Measurements from ENCODE around the gene ZBED6.
A peak's percentile ranks its signal among the peaks of the same experiment; 100 is the strongest.
"Not testable (repeated sequence)": the region's sequence is repeated elsewhere in the genome, so short reads cannot be mapped to it uniquely, and the experiment has no call there.

ZBED6 gene

GRCh38 chr1:203781962-203782361 lies 13.5 kb upstream of the ZBED6 start:
- H3K4me3 ChIP-seq (ENCODE audit: low read depth, low read length): no peak overlapping the region
- no peak for TF ChIP-seq CTCF (IDR thresholded peaks at IDR 0.05; ENCODE audit: low read depth, low read length, missing control alignments)
- no peak for DNase-seq (ENCODE audit: low read depth)

- no peak for TF ChIP-seq CTCF (IDR thresholded peaks at IDR 0.05; ENCODE audit: low read depth, low read length, missing control alignments)
- no peak for DNase-seq (ENCODE audit: low read depth)
- H3K4me3 ChIP-seq (ENCODE audit: low read depth, low read length): no peak overlapping the region
Measured at GRCh38 chr1:203789966-203790365, 5.5 kb upstream of the ZBED6 start.

- no peak for TF ChIP-seq CTCF (IDR thresholded peaks at IDR 0.05; ENCODE audit: low read depth, low read length, missing control alignments)
- H3K4me3 ChIP-seq (ENCODE audit: low read depth, low read length): no peak overlapping the region
- DNase-seq (ENCODE audit: low read depth): no peak
Measured at GRCh38 chr1:203791498-203791897, 3.9 kb upstream of the ZBED6 start.

DNA sequence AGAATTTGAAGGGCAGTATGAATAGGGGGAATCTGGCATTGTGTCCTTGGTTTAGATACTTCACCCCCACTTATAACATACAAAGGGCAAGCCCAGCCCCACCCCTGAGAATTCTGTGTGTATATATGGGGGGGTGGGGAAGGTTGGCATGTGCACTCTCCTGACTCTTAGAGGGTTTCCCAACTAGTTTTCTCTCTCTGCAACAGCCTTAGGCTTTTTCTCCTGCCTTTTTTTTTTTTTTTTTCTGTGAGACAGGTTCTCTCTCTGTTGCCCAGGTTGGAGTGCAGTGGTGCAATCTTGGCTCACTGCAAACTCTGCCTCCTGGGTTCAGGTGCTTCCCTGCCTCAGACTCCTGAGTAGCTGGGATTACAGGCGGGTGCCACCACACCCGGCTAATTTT lies 2.9 kb upstream of the ZBED6 start:
- TF ChIP-seq CTCF (IDR thresholded peaks at IDR 0.05; ENCODE audit: low read depth, low read length, missing control alignments): no peak
- no peak overlapping the region for H3K4me3 ChIP-seq (ENCODE audit: low read depth, low read length)
- DNase-seq (ENCODE audit: low read depth): no peak

DNA sequence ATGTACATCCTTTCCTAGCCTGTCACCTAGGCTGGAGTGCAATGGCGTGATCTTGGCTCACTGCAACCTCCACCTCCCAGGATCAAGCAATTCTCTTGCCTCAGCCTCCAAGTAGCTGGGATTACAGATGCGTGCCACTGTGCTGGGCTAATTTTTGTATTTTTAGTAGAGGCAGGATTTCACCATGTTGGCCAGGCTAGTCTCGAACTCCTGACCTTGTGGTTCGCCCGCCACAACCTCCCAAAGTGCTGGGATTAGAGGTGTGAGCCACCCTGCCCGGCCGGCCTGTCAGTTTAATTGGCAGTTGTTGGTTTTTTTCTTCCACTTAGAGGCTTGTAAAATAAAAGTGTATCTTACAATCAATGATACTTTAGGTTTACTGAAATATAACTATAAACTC lies 1.9 kb upstream of the ZBED6 start:
- not testable (repeated sequence) for DNase-seq (ENCODE audit: low read depth); H3K4me3 ChIP-seq (ENCODE audit: low read depth, low read length)

- H3K4me3 ChIP-seq (ENCODE audit: low read depth, low read length): peak overlapping the region; percentile 29; the same call in 1 of the 2 replicates
- TF ChIP-seq CTCF (IDR thresholded peaks at IDR 0.05; ENCODE audit: low read depth, low read length, missing control alignments): no peak
- no peak for DNase-seq (ENCODE audit: low read depth)
Measured at GRCh38 chr1:203794764-203795440, 521 bp upstream of the ZBED6 start.

- DNase-seq (ENCODE audit: low read depth): no peak
- no peak for TF ChIP-seq CTCF (IDR thresholded peaks at IDR 0.05; ENCODE audit: low read depth, low read length, missing control alignments)
- H3K4me3 ChIP-seq (ENCODE audit: low read depth, low read length): peak overlapping the region; percentile 90
Measured at GRCh38 chr1:203796236-203796605, 798 bp downstream of the ZBED6 start.

Data from GM12864 (cell line).